Adipocyte (in vitro differentiated cells): ENCODE measurements around the gene VILL.

Experiments used
- DNase-seq: peaks from one replicate; pipeline ENCODE4 v3.0.0-alpha.2; 2015; ENCODE audit warnings: low read depth
- H3K27me3 ChIP-seq: replicated peaks from 2 replicates; pipeline ENCODE4 v1.7.0; 2013; ENCODE audit warnings: mild to moderate bottlenecking, low read length, moderate library complexity; ENCODE audit not compliant: control insufficient read depth, insufficient read depth
- H3K36me3 ChIP-seq: 2 replicates; pipeline ENCODE4 v1.7.0; 2013; ENCODE audit warnings: low read length, mild to moderate bottlenecking, moderate library complexity; ENCODE audit not compliant: control insufficient read depth, insufficient read depth, severe bottlenecking
- H3K4me1 ChIP-seq: 2 replicates; pipeline ENCODE4 v1.7.0; 2013; ENCODE audit warnings: mild to moderate bottlenecking, low read length, moderate library complexity; ENCODE audit not compliant: control insufficient read depth, insufficient read depth
- H3K4me3 ChIP-seq: 2 replicates; pipeline ENCODE4 v1.7.0; 2013; ENCODE audit warnings: mild to moderate bottlenecking, low read length, moderate library complexity
- H3K9ac ChIP-seq: 2 replicates; pipeline ENCODE4 v1.7.0; 2013; ENCODE audit warnings: mild to moderate bottlenecking, low read length, moderate library complexity
- H3K9me3 ChIP-seq: 2 replicates; pipeline ENCODE4 v1.7.0; 2013; ENCODE audit warnings: mild to moderate bottlenecking, low read length, moderate library complexity; ENCODE audit not compliant: control insufficient read depth

Gene VILL

DNA sequence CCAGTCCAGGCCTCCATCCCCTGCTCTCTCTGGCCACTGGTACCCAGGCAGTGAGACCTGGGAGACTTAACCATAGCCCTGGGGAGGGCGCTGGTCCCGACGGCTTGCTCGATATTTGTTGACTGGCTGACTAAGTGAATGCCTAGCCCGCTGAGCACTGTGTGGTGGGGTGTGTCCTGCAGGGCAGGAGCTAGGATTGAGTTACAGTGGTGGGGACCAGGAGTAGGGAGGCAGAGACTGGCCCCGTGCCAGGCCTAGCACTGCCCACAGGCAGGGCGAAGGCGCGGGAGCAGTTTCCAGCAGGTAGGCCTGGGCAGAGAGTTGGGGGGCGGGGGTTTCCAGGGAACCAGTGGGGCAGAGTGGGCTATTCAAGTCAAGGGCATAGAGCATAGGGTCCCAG lies at the start of gene VILL:
Gene VILL, plus strand, starts transcription at position 260 of the 400 bp plus-strand sequence. CDS start 2,887 bp downstream, outside the sequence.
- Histone ChIP-seq H3K27me3 (no peaks in the 10 kb centered on the region), H3K36me3 (no peaks in the 10 kb centered on the region), H3K4me1 (peaks cover 9% of the 10 kb centered on the region), H3K4me3 (no peak within 1 kb of the TSS), H3K9me3 (no peaks in the 10 kb centered on the region), H3K9ac (no peak within 1 kb of the TSS)
- no peak for DNase-seq

DNA sequence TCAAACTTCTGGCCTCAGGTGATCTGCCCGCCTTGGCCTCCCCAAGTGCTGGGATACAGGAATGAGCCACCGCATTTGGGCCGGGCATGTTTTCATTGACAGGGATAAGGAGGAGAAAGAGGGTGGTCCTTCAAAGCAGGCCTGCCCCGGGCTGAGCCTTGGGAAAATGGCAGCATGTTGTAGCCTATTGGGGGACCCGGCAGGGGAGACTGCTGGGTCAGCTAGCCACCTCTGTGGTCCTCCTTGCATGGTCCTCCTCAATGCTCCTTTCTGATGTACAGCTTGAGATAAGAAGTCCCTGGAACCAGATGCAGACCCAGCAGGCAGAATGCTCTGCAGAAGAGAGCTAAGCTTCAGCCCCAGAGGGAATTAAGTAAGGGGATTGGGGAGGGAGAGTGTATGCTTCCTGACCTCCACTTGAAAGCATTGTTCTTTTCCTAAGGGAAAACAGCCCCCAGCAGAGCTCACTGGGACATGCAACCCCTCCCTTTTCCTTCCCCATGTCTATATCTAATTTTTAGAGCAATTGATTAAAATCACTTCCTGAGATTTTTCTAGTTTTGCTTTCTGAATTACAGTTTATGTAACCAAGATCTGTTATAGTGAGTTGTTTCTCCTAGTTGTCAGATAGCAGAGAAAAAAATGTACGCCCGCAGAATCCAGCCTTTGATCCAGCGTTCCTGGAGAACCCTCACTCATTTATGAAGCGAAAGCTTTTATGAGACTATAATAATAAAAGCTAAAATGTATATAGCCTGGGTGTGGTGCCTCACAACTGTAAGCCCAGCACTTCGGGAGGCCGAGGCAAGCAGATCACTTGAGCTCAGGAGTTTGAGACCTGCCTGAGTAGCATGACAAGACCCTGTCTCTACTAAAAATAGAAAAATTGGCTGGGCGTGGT lies 48.7 kb upstream of the VILL start:
- H3K4me1 ChIP-seq, result peaks cover 51% of the 10 kb centered on the region
- H3K36me3 ChIP-seq, result no peaks in the 10 kb centered on the region
- no peak for DNase-seq
- H3K27me3 ChIP-seq, result no peaks in the 10 kb centered on the region
- no peak overlapping the region for H3K9ac ChIP-seq
- H3K4me3 ChIP-seq, result no peak overlapping the region
- H3K9me3 ChIP-seq, result no peaks in the 10 kb centered on the region

DNA sequence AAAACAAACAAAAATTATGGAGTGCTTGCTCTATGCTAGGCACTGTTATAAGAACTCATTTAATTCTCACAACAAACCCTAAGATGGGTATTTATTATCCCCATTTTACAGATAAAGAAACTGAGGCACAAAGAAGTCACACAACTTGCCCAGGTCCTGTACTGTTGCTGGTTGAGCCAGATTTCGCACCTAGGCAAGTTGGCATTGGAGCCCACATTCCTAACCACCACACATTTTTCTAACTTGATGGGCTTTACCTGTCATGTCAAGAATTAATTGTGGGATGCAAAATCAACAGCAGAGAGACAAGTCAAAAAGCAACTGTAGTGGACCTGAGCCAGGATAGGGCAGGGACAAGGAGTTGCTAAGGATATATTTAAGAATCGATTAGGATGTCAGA lies 47.9 kb upstream of the VILL start:
- no peak for DNase-seq
- Histone ChIP-seq H3K9ac (no peak overlapping the region), H3K4me1 (peaks cover 44% of the 10 kb centered on the region), H3K27me3 (no peaks in the 10 kb centered on the region), H3K9me3 (no peaks in the 10 kb centered on the region), H3K4me3 (no peak overlapping the region), H3K36me3 (no peaks in the 10 kb centered on the region)

DNA sequence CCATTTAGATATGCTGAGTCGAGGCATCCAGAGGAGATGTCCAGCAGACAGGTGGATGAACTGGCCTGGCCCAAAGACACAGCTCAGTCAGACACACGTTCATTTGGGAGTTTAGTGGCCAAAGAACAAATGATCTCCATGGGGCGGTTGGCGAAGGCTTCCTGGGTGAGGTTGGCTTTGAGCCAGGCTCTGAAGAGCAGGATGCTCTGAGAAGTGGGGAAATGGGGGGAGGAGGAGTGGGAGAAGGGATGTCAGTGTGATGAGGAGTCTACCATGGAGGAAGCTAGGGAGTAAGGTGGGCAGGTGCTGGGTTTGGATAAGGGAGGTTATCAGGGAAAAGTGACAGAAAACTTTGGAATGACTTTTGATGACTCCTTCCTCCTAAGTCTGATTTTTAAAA lies 47.5 kb upstream of the VILL start:
- no peaks in the 10 kb centered on the region for H3K27me3 ChIP-seq
- no peak overlapping the region for H3K4me3 ChIP-seq
- no peaks in the 10 kb centered on the region for H3K9me3 ChIP-seq
- H3K9ac ChIP-seq, result no peak overlapping the region
- DNase-seq, result no peak
- no peaks in the 10 kb centered on the region for H3K36me3 ChIP-seq
- H3K4me1 ChIP-seq, result peaks cover 43% of the 10 kb centered on the region

DNA sequence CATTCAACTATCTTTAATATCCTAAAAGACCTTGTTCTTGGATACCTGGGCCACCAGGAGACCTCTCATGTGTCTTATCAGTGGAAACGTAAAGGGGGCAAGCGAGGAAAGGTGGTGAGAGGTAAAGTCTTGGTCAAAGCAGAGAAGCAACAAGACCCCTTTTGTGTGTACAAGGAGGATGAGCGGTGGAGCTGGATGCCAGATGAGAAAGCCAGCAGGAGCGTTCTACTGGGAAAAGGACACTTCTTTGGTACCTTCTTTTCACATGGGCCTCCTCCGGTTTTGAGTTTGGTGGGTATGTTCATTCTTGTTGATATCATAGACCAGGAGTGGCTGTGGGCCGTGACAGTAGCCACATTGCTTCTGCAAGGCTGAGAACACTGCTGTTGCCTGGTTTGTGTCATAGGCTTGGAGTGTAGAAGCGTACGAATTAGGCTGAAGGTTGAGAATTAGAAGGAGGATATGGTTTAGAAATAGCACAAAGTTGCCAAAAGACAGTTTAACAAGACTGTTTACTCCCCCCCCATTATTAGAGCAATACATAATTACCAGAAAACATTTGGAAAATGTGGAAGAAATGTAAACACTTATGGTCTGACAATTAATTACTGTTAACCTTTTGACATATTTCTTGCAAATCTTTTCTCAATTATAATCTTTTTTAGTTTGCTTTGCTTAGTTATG lies 46.8 kb upstream of the VILL start:
- peak overlapping the region; percentile 33 for H3K4me3 ChIP-seq
- H3K9ac ChIP-seq, result peak overlapping the region; percentile 23
- H3K27me3 ChIP-seq, result no peaks in the 10 kb centered on the region
- no peak for DNase-seq
- no peaks in the 10 kb centered on the region for H3K9me3 ChIP-seq
- H3K4me1 ChIP-seq, result peaks cover 43% of the 10 kb centered on the region
- H3K36me3 ChIP-seq, result no peaks in the 10 kb centered on the region

DNA sequence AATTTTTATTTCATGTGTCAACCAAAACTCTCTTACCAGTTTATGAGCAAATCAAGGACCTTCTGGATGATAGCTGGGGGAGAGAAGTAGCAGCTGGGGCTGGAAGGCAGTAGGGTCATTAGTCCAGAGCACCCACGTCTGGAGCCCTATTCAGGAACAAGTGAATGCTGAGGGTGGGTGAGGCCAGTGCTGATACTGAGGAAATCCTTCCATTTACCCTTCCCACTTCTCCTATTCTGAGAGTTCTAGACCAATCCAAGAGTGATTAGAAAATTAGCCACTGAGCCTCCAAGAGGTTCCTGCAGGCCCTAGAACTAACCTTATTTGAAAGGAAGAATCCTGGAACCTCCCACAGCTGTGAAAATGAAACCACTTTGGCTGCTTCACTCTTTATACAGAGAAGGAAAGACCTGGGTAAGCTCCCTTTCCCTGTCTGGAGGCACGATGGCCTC lies 46.2 kb upstream of the VILL start:
- no peak for DNase-seq
- Histone ChIP-seq H3K36me3 (no peaks in the 10 kb centered on the region), H3K4me3 (peak overlapping the region; percentile 33), H3K27me3 (no peaks in the 10 kb centered on the region), H3K9ac (peak overlapping the region; percentile 23), H3K4me1 (peaks cover 43% of the 10 kb centered on the region), H3K9me3 (no peaks in the 10 kb centered on the region)

DNA sequence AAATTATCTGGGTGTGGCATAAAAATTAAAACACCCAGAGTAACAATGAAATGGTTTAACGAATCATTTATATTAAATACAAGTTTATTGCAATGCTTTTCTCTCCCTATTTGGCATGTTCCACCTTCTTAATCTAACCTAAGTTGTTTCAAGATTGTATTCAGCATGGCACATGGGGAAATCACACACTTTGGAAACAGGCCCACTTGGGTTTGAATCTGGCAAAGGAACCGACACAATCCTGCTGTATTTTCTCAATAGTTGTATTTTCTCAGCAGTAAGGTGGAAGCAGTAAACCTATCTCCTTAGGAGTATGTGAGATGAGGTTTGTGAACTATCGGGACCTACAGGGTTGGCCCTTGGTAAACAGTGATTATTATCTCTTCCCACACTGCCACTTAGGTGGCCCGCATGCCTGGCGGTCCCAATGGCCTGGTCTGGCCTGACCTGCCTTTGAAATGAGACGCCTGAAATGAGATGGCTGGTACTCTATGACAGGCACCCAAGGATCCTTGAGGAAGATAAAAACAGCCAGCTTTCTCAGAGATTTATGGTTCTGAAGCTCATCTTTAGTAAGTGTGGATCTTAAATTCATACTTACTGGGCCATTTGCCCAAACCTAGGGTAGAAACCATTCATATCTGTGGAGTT lies 45.3 kb upstream of the VILL start:
- Histone ChIP-seq H3K4me3 (no peak overlapping the region), H3K36me3 (no peaks in the 10 kb centered on the region), H3K9ac (peak overlapping the region; percentile 20), H3K27me3 (no peaks in the 10 kb centered on the region), H3K9me3 (no peaks in the 10 kb centered on the region), H3K4me1 (peaks cover 43% of the 10 kb centered on the region)
- DNase-seq, result no peak

DNA sequence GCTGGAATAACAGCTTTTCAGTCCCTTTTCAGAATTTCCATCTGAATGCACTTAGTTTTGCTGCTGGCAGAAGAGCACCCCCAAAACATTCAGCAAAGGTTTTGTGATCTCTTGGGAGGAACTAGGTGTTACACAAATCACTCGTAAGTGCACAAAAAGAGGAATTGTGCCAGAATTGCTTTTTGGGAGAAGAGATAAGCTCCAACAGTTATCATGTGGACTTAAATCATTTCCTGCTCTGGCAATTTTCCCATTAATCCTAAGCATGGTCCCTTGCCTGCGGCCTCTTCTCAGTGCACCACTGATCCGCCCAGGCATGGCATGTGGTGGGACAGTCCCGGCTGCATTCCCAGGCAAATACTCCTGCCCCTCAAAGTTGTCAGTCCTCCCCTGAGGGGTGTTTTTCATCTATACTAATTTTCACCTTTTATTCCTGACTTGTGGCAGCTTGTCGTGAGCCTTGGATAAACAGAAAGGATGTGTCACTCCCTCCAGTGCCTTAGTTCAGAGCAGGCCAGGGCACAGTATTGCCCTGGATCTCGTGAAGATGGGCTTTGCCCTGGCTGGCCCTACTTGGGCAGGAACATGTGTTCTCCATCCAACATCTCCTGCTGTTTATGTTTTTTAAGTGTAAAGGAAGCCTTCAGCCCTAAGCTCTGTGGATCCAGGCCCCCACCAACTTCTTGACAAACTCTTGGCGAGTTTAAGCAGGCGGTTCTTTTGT lies 44.6 kb upstream of the VILL start:
- H3K9me3 ChIP-seq, result no peaks in the 10 kb centered on the region
- no peak overlapping the region for H3K4me3 ChIP-seq
- H3K4me1 ChIP-seq, result peaks cover 43% of the 10 kb centered on the region
- H3K9ac ChIP-seq, result peak overlapping the region; percentile 17
- H3K36me3 ChIP-seq, result no peaks in the 10 kb centered on the region
- DNase-seq, result peak; percentile 64
- no peaks in the 10 kb centered on the region for H3K27me3 ChIP-seq

DNA sequence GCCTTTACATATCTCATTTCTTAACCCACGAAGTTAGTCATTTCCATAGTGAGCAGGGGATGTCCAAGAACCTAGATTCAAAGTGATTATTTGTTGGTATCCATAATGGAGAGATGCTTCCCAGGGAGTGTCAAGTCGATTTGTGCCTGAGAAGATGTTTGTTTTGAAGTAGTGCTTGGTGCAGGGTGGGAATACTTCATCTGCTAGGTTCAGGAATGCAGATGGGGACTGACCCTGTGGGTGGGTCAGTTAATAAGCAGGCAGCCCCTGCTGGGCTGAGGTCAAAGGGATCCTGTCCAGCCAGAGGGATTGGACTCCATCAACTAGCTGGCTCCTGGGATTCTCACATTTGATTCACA lies 44.1 kb upstream of the VILL start:
- Histone ChIP-seq H3K9ac (no peak overlapping the region), H3K4me3 (no peak overlapping the region), H3K9me3 (no peaks in the 10 kb centered on the region), H3K4me1 (peaks cover 43% of the 10 kb centered on the region), H3K36me3 (no peaks in the 10 kb centered on the region), H3K27me3 (no peaks in the 10 kb centered on the region)
- DNase-seq, result no peak

DNA sequence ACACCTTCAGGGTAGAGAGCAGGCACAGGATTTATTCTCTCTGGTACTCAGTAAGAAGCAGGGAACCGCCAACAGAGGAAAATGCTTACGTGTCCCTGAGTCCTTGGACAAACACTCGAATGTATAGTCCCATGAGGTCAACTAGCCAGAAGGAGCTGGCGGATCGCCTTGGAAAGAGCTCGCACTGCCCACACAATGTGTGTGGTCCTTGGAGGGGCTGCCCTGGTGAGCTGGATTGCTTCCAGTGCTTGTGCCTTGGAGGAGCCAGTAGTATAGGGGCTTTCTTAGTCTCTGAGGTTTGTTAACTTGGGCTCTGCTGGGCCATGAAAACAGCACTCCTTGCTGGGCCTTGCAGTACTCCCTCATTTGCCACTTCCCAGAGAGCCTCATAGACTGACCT lies 40.7 kb upstream of the VILL start:
- peaks cover 20% of the 10 kb centered on the region for H3K4me1 ChIP-seq
- peaks cover 6% of the 10 kb centered on the region for H3K36me3 ChIP-seq
- no peaks in the 10 kb centered on the region for H3K9me3 ChIP-seq
- no peak for DNase-seq
- H3K27me3 ChIP-seq, result no peaks in the 10 kb centered on the region
- no peak overlapping the region for H3K9ac ChIP-seq
- no peak overlapping the region for H3K4me3 ChIP-seq

DNA sequence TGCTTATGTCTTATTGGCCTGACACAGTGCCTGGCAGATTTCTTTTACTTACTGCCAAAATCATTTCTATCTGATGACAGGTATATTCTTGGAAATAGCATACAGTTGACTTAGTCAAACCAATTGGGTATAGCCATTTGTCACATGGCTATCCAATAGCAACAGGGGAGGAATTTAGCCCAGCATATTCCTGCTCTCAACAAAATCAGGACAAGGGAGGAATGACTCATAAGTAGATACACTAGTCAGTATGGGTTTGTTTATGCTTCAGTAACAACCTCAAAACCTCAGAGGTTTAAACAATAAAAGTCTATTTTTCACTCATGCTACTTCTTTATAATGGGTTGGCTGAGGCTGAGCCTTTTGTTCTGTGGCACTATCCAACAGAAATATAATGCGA lies 38.0 kb upstream of the VILL start:
- H3K36me3 ChIP-seq, result peaks cover 15% of the 10 kb centered on the region

More for the DNA sequence above, 38.0 kb upstream of the VILL start:
- Histone ChIP-seq H3K27me3 (no peaks in the 10 kb centered on the region), H3K4me1 (no peaks in the 10 kb centered on the region), H3K4me3 (no peak overlapping the region), H3K9ac (no peak overlapping the region), H3K9me3 (no peaks in the 10 kb centered on the region)
- no peak for DNase-seq
